Measurements from ENCODE around the gene SHC4.
A peak's percentile ranks its signal among the peaks of the same experiment; 100 is the strongest.

The SHC4 gene

GRCh38 chr15:48966595-48967301 lies 3.0 kb upstream of the SHC4 start:
- peak; percentile 86 for DNase-seq

GRCh38 chr15:48965972-48966371 lies 2.3 kb upstream of the SHC4 start:
- peak; percentile 78 for DNase-seq

GRCh38 chr15:48964898-48965297 lies 1.2 kb upstream of the SHC4 start:
- no peak for DNase-seq

- DNase-seq = peak; percentile 64
Measured at GRCh38 chr15:48962662-48963523, 826 bp downstream of the SHC4 start.

GRCh38 chr15:48955967-48956366 lies 7.8 kb downstream of the SHC4 start:
- DNase-seq = no peak

- no peak for DNase-seq
Measured at GRCh38 chr15:48955370-48955769, 8.3 kb downstream of the SHC4 start.

- no peak for DNase-seq
Measured at GRCh38 chr15:48954538-48954937, 9.2 kb downstream of the SHC4 start.

- no peak for DNase-seq
Measured at GRCh38 chr15:48946840-48947187, 16.9 kb downstream of the SHC4 start.

GRCh38 chr15:48946074-48946839 lies 17.5 kb downstream of the SHC4 start:
- peak; percentile 67 for DNase-seq

- peak; percentile 49 for DNase-seq
Measured at GRCh38 chr15:48945386-48945785, 18.3 kb downstream of the SHC4 start.

GRCh38 chr15:48941904-48942303 lies 21.8 kb downstream of the SHC4 start:
- no peak for DNase-seq

GRCh38 chr15:48940508-48940907 lies 23.2 kb downstream of the SHC4 start:
- DNase-seq = no peak

- DNase-seq = no peak
Measured at GRCh38 chr15:48939648-48940047, 24.1 kb downstream of the SHC4 start.

GRCh38 chr15:48937886-48938285 lies 25.8 kb downstream of the SHC4 start:
- DNase-seq = no peak

- no peak for DNase-seq
Measured at GRCh38 chr15:48936666-48937065, 27.1 kb downstream of the SHC4 start.

GRCh38 chr15:48935236-48935635 lies 28.5 kb downstream of the SHC4 start:
- DNase-seq = no peak

GRCh38 chr15:48930735-48931134 lies 33.0 kb downstream of the SHC4 start:
- no peak for DNase-seq

GRCh38 chr15:48929661-48930060 lies 34.1 kb downstream of the SHC4 start:
- no peak for DNase-seq

- DNase-seq = peak; percentile 37
Measured at GRCh38 chr15:48928877-48929538, 34.7 kb downstream of the SHC4 start.

- DNase-seq = peak; percentile 13
Measured at GRCh38 chr15:48925714-48926223, 38.0 kb downstream of the SHC4 start.

- DNase-seq = peak; percentile 57
Measured at GRCh38 chr15:48924528-48925393, 39.0 kb downstream of the SHC4 start.

- no peak for DNase-seq
Measured at GRCh38 chr15:48922046-48922445, 41.7 kb downstream of the SHC4 start.

All from hematopoietic multipotent progenitor cell treated with erythropoietin and hydrocortisone succinate and interleukin-3 and kit ligand, for 4 days (in vitro differentiated cells).